ENCODE results near the gene APOB. TPM values are rescaled to one million over a fixed set of nuclear protein-coding genes. Genes with fewer than 3 reads are reported as not detected.

The APOB gene
- total and polyA plus RNA-seq, 2 of the 8 experiments (the other 6 are each of a cell fraction or from before 2014, with no cell fraction given) = 0.15 to 0.61 TPM

DNA sequence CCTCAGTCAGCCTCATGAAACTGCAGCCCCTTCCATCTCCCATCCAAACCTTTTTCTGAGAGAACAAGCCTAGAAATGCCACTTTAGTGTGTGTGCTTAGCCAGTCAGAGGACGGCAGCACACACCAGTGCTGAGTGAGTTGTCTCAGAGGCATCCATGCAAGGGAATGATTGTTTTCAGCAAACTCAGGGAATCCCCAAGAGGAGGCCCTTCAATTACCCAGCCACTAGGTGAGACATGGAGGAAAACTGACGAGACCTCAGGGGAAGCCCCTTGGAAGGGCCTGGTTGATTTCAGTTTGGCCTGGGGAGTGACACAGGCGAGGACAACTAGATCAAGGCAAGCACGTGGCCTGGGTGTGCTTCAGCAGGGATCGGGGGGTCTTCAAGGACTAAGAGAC lies 49.7 kb downstream of the APOB start (continued):
- TF ChIP-seq HDAC2 (IDR thresholded peaks at IDR 0.05; ENCODE audit: borderline replicate concordance in 1 of 2, low read depth in 2 of 2, low read length in 2 of 2) (no peak), POU5F1 (IDR thresholded peaks at IDR 0.05; ENCODE audit: low read depth, low read length) (no peak), RBBP5 (IDR thresholded peaks at IDR 0.05; ENCODE audit: borderline replicate concordance, low read depth, low read length) (no peak), EZH2 (IDR thresholded peaks at IDR 0.05; ENCODE audit: low read depth, low read length, severe bottlenecking) (no peak)

All from H1 (cell line).